Activated T-cell treated with anti-CD3 and anti-CD28 coated beads, Interleukin-2, amount 50 U/mL, for 72 hours (primary cell): ENCODE data around the gene SECISBP2L. TPM values are rescaled to one million over a fixed set of nuclear protein-coding genes. Genes with fewer than 3 reads are reported as not detected.
"Not testable (repeated sequence)": the region's sequence is repeated elsewhere in the genome, so short reads cannot be mapped to it uniquely, and the experiment has no call there.

Experiments
- ATAC-seq, 2 donors: fragments of 150-1000 bp; cut with Tn5 transposase; replicated peaks in 1 of 2; 2 replicates each; pipeline ENCODE4 v1.10.0; 2021; ENCODE audit warnings: moderate library complexity in 2 of 2, mild to moderate bottlenecking in 1 of 2
- DNase-seq, 2 donors: peaks; one replicate each; pipeline ENCODE4 v3.0.0; 2021 to 2022; ENCODE audit warnings: mixed read lengths in 1 of 2
- H3K27ac Mint-ChIP-seq: one replicate; pipeline ENCODE4 v1.8.0; 2022; ENCODE audit warnings: mild to moderate bottlenecking, moderate library complexity, mixed read lengths
- H3K27me3 Mint-ChIP-seq: one replicate; pipeline ENCODE4 v1.8.0; 2022; ENCODE audit warnings: low read depth, mixed read lengths
- H3K36me3 Mint-ChIP-seq, 2 donors: one replicate each; pipeline ENCODE4 v1.8.0; 2022; ENCODE audit warnings: mixed read lengths in 2 of 2, mild to moderate bottlenecking in 1 of 2; ENCODE audit not compliant: insufficient read depth in 2 of 2
- H3K4me1 Mint-ChIP-seq: one replicate; pipeline ENCODE4 v1.8.0; 2022; ENCODE audit warnings: low read depth, mixed read lengths
- H3K4me3 Mint-ChIP-seq, 2 donors: one replicate each; pipeline ENCODE4 v1.8.0; 2022; ENCODE audit warnings: mild to moderate bottlenecking in 2 of 2, mixed read lengths in 2 of 2, moderate library complexity in 2 of 2
- H3K9me3 Mint-ChIP-seq, 2 donors: one replicate each; pipeline ENCODE4 v1.8.0; 2022; ENCODE audit warnings: mixed read lengths in 2 of 2
- total RNA-seq, 2 donors: library from RNA; stranded (reverse); gene quantifications; one replicate each; pipeline ENCODE4 v1.2.3, GENCODE V29; 2022

SECISBP2L gene
- total RNA-seq, 2 donors from 2014 or later, result 31.0 to 33.7 TPM

GRCh38 chr15:48981941-48982340 lies 64.3 kb downstream of the SECISBP2L start:
- Mint-ChIP-seq H3K27me3 (peaks cover 25% of the 10 kb centered on the region), H3K4me1 (no peaks in the 10 kb centered on the region), H3K27ac (no peak overlapping the region), H3K4me3 (no peak overlapping the region), H3K9me3 (no peaks in the 10 kb centered on the region), H3K36me3 (no peaks in the 10 kb centered on the region)
- ATAC-seq (no peak), DNase-seq (no peak)

- H3K36me3 Mint-ChIP-seq, result no peaks in the 10 kb centered on the region
- H3K4me3 Mint-ChIP-seq, result no peak overlapping the region
Observed at GRCh38 chr15:48978638-48979037, 67.6 kb downstream of the SECISBP2L start.

DNA sequence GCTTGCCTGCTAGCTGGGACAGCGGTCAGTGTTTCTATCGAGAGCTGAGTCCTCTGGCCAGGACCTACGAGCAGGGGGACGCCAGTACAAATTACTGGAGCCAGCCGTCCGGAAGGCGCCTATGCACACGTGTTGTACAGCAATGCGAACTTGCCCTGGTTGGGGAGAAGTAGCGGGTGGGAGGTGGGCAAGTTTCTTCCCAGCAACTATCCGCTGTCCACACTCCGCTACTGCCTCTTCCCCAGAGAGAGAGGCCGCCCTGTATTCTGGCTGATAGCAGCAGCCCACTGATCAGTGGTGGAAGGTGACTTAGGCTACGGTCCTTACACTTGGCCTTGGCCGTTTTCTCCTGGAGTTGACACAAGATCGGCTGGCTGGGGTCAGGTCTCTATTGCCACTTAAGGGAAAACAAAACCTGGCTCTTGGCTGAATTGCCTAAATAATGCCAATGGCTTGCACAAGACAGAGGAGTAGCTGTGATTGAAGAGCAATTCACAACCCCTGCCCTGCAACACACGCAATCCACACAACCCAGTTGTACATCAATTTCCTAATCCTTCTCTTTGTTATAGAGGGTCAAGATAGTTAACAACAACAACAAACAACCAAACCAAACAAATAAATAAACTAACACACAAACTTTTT lies 69.7 kb downstream of the SECISBP2L start:
- H3K4me1 Mint-ChIP-seq, result peaks cover 10% of the 10 kb centered on the region
- H3K4me3 Mint-ChIP-seq, result peak overlapping the region; percentile 57 to 73
- no peaks in the 10 kb centered on the region for H3K9me3 Mint-ChIP-seq
- H3K27me3 Mint-ChIP-seq, result peaks cover 23% of the 10 kb centered on the region
- no peak overlapping the region for H3K27ac Mint-ChIP-seq
- DNase-seq (no peak), ATAC-seq (no peak)
- no peaks in the 10 kb centered on the region for H3K36me3 Mint-ChIP-seq

More at GRCh38 chr15:48978638-48979037, 67.6 kb downstream of the SECISBP2L start:
- Mint-ChIP-seq H3K27me3 (peaks cover 26% of the 10 kb centered on the region), H3K27ac (no peak overlapping the region), H3K4me1 (peaks cover 10% of the 10 kb centered on the region), H3K9me3 (no peaks in the 10 kb centered on the region)
- ATAC-seq (no peak), DNase-seq (no peak)

DNA sequence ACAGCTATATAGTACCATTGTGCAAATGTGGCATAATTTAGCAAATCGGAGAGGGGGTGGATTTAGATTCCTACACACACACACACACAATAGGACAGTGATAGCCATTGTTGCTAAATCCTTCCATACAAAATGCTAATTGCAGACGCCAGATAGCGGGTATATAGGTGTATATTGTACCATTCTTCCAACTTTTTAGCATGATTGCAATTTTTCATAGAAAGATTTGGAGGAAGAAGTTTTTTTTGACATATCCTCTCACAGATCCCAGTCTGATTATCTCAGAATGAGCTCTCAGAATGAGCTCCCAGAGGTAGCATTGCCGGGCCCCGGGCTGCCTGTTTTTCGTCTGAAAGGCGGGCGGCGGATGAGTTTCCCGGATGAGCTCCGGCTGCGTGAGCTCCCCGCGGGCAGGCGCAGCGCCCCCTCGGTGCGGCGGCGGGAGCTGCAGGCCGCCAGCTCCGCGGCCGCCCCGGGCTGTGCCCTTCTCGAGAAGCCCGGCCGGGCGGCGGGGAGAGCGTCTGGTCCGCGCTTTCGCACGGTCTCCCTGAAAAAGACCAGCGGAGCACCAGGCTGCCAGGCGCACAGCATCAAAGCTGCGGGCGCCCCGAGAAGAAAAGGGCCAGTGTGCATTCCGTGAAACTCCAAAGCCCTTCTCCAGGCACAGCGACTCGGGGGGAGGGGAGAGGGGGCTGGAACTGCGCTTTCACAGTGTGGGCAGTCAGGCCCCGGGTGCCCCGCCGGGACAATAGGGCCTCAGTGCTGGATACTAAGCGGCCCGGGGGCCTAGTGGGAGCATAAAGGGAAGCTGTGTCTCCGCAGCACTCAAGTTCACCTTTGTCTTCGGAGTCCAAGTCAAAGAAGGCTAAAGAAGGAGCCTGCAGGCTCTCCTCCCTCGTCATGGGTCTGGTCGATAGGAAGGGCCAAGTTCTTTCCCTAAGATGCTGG lies 70.5 kb downstream of the SECISBP2L start:
- H3K4me3 Mint-ChIP-seq, result peak overlapping the region; percentile 69 to 73
- H3K27me3 Mint-ChIP-seq, result peaks cover 15% of the 10 kb centered on the region
- DNase-seq, result peak; percentile 79 to 88
- peak; percentile 99 for ATAC-seq
- no peak overlapping the region for H3K27ac Mint-ChIP-seq
- H3K4me1 Mint-ChIP-seq, result peaks cover 10% of the 10 kb centered on the region
- no peaks in the 10 kb centered on the region for H3K9me3 Mint-ChIP-seq
- H3K36me3 Mint-ChIP-seq, result no peaks in the 10 kb centered on the region

GRCh38 chr15:48974882-48975281 lies 71.4 kb downstream of the SECISBP2L start:
- DNase-seq (no peak), ATAC-seq (no peak)
- Mint-ChIP-seq H3K4me1 (peaks cover 10% of the 10 kb centered on the region), H3K36me3 (no peaks in the 10 kb centered on the region), H3K27me3 (peaks cover 13% of the 10 kb centered on the region), H3K27ac (no peak overlapping the region), H3K4me3 (peak overlapping the region; percentile 69 to 73), H3K9me3 (no peaks in the 10 kb centered on the region)

DNA sequence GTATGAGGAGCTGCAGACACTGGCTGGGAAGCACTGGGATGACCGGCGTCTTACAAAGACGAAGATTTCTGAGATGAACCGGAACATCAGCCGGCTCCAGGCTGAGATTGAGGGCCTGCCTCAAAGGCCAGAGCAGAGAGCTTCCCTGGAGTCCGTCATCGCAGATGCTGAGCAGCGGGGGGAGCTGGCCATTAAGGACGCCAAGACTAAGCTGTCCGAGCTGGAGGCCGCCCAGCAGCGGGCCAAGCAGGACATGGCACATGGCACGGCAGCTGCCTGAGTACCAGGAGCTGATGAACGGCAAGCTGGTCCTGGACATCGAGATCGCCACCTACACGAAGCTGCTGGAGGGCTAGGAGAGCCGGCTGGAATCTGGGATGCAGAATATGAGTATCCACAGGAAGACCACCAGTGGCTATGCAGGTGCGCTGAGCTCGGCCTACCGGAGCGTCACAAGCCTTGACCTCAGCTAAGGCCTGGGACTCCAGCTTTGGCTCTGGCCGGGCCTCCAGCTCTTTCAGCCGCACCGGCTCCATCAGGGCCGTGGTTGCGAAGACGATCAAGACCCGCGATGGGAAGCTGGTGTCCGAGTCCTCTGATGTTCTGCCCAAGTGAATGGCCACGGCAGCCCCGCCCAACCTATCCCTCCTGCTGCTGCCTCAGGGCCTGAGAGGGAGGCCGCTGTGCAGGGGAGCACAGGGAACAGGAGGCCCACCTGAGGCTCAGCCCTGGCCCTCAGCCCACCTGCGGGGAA lies 73.3 kb downstream of the SECISBP2L start:
- Mint-ChIP-seq H3K9me3 (no peaks in the 10 kb centered on the region), H3K4me3 (no peak overlapping the region), H3K27me3 (peaks cover 25% of the 10 kb centered on the region), H3K36me3 (no peaks in the 10 kb centered on the region), H3K4me1 (peaks cover 10% of the 10 kb centered on the region), H3K27ac (no peak overlapping the region)
- DNase-seq, result no peak
- no peak for ATAC-seq

DNA sequence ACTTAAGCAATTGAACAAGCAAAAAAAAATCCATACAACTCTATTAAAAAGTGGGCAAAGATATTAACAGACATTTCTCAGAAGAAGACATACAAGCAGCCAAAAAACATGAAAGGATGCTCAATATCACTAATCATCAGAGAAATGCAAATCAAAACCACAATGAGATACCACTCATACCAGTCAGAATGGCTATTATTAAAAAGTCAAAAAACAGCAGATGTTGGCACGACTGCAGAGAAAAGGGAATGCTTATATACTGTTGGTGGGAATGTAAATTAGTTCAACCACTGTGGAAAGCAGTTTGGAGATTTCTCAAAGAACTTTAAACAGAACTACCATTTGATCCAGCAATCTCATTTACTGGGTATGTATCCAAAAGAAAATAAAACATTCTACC lies 75.3 kb downstream of the SECISBP2L start:
- H3K36me3 Mint-ChIP-seq, H3K4me3 Mint-ChIP-seq, H3K27ac Mint-ChIP-seq, DNase-seq, ATAC-seq, H3K9me3 Mint-ChIP-seq: not testable (repeated sequence)
- Mint-ChIP-seq H3K4me1 (peaks cover 19% of the 10 kb centered on the region), H3K27me3 (peaks cover 32% of the 10 kb centered on the region)

GRCh38 chr15:48968066-48968465 lies 78.2 kb downstream of the SECISBP2L start:
- Mint-ChIP-seq H3K4me3 (no peak overlapping the region), H3K9me3 (no peaks in the 10 kb centered on the region), H3K36me3 (peaks cover 0 to 2% of the 10 kb centered on the region in 2 donors), H3K4me1 (peaks cover 37% of the 10 kb centered on the region), H3K27me3 (peaks cover 45% of the 10 kb centered on the region), H3K27ac (no peak overlapping the region)
- no peak for DNase-seq
- ATAC-seq, result no peak

DNA sequence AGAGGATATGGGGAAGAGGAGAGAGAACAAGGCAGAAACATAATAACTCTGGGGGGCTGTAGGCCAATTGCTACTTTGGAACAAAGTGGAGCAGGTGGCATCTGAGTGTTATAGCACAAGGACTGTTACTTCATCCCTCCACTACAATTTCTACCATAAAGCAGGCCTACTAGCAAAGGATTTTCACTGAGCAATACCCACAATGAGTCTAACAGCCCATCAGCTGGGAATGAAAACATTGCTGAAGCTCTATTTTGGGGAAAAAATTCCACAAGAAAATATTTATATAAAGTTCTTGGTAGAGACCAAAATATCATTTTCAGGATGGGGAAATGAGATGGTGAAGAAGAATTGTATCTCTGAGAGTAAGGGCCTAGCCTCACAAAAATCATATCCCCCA lies 78.9 kb downstream of the SECISBP2L start:
- DNase-seq (no peak), ATAC-seq (no peak)
- Mint-ChIP-seq H3K4me3 (peak overlapping the region; percentile 57 to 67), H3K36me3 (peaks cover 0 to 2% of the 10 kb centered on the region in 2 donors), H3K9me3 (no peaks in the 10 kb centered on the region), H3K4me1 (peaks cover 40% of the 10 kb centered on the region), H3K27me3 (peaks cover 42% of the 10 kb centered on the region), H3K27ac (no peak overlapping the region)

- Mint-ChIP-seq H3K36me3 (peaks cover 0 to 2% of the 10 kb centered on the region in 2 donors), H3K9me3 (no peaks in the 10 kb centered on the region), H3K4me1 (peaks cover 40% of the 10 kb centered on the region), H3K27ac (peak overlapping the region; percentile 4), H3K4me3 (peak overlapping the region; percentile 57 to 67), H3K27me3 (peaks cover 40% of the 10 kb centered on the region)
- DNase-seq (peak; percentile 45 to 61), ATAC-seq (peak; percentile 98 to 99)
Observed at GRCh38 chr15:48966595-48967301, 79.5 kb downstream of the SECISBP2L start.

DNA sequence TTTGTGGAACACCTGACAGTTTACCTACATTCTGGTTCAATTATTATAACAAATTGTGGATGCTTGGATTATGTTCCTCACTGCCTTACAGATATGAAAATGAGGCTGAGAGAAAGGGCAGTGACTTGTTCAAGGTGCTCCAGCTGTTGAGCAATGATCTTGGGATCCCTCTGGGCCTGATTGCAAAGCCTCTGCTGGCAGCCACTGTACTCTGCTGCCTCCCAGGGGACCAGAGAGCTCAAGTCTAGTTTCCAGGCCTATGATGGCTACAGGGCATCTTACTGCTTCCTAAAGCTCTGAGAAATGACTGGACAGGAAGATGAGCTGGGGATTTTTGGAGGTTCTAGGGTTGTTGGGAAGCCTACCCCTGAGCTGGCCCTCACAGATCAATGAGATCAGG lies 80.3 kb downstream of the SECISBP2L start:
- ATAC-seq (peak; percentile 49 to 55), DNase-seq (peak; percentile 23 to 33)
- Mint-ChIP-seq H3K27ac (no peak overlapping the region), H3K4me3 (peak overlapping the region; percentile 57 to 67), H3K4me1 (peaks cover 40% of the 10 kb centered on the region), H3K27me3 (peaks cover 48% of the 10 kb centered on the region), H3K9me3 (no peaks in the 10 kb centered on the region), H3K36me3 (peaks cover 0 to 2% of the 10 kb centered on the region in 2 donors)

DNA sequence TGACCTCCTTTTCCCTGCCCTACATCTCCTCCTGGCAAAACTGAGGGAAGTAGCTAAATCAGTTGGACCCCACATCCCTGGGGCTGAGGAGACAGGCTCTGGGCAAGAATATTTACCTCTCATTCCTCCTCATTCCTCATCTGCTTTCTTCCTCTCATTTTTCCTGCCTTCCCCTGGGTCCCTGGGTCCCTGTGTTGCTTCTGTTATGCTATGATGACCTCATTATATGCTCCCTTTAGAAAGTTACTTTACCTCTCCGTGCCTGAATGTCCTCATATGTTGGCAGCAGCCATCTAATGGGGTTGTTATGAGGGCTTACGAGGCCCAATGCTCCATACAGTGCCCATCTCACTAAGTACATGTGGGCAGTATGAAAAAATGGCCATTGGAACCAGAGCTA lies 81.3 kb downstream of the SECISBP2L start:
- ATAC-seq, result no peak
- no peak overlapping the region for H3K27ac Mint-ChIP-seq
- DNase-seq, result no peak
- peaks cover 0 to 2% of the 10 kb centered on the region in 2 donors for H3K36me3 Mint-ChIP-seq
- H3K27me3 Mint-ChIP-seq, result peaks cover 54% of the 10 kb centered on the region
- H3K4me3 Mint-ChIP-seq, result peak overlapping the region; percentile 83 to 93
- no peaks in the 10 kb centered on the region for H3K9me3 Mint-ChIP-seq
- peaks cover 40% of the 10 kb centered on the region for H3K4me1 Mint-ChIP-seq
